GM19193 (cell line): Measurements from ENCODE around the gene PTCD1.

Experiments
- POLR2A ChIP-seq: IDR thresholded peaks from 4 replicates; pipeline ENCODE4 v1.6.1; 2011; ENCODE audit not compliant: insufficient read depth, insufficient read length; ENCODE audit errors: extremely low read depth

Gene PTCD1

GRCh38 chr7:99457050-99457649 lies 18.6 kb upstream of the PTCD1 start:
- no peak for TF ChIP-seq POLR2A

- TF ChIP-seq POLR2A, result peak; percentile 9
Measured at GRCh38 chr7:99456288-99456687, 17.7 kb upstream of the PTCD1 start.

- TF ChIP-seq POLR2A, result no peak
Measured at GRCh38 chr7:99455874-99456273, 17.3 kb upstream of the PTCD1 start.

GRCh38 chr7:99453105-99453504 lies 14.5 kb upstream of the PTCD1 start:
- no peak for TF ChIP-seq POLR2A

GRCh38 chr7:99452541-99452940 lies 13.9 kb upstream of the PTCD1 start:
- no peak for TF ChIP-seq POLR2A

- TF ChIP-seq POLR2A, result no peak
Measured at GRCh38 chr7:99451936-99452335, 13.3 kb upstream of the PTCD1 start.

- TF ChIP-seq POLR2A, result no peak
Measured at GRCh38 chr7:99449326-99449725, 10.7 kb upstream of the PTCD1 start.

- TF ChIP-seq POLR2A, result no peak
Measured at GRCh38 chr7:99448855-99449254, 10.3 kb upstream of the PTCD1 start.

- no peak for TF ChIP-seq POLR2A
Measured at GRCh38 chr7:99447943-99448342, 9.3 kb upstream of the PTCD1 start.

- TF ChIP-seq POLR2A, result no peak
Measured at GRCh38 chr7:99446096-99446495, 7.5 kb upstream of the PTCD1 start.

GRCh38 chr7:99440195-99440594 lies 1.6 kb upstream of the PTCD1 start:
- no peak for TF ChIP-seq POLR2A

- no peak for TF ChIP-seq POLR2A
Measured at GRCh38 chr7:99437946-99438572, 539 bp downstream of the PTCD1 start.

GRCh38 chr7:99433158-99433557 lies 5.4 kb downstream of the PTCD1 start:
- no peak for TF ChIP-seq POLR2A

- no peak for TF ChIP-seq POLR2A
Measured at GRCh38 chr7:99429756-99430155, 8.8 kb downstream of the PTCD1 start.

GRCh38 chr7:99428972-99429566 lies 9.5 kb downstream of the PTCD1 start:
- no peak for TF ChIP-seq POLR2A

- TF ChIP-seq POLR2A, result no peak
Measured at GRCh38 chr7:99424932-99425730, 13.5 kb downstream of the PTCD1 start.

- no peak for TF ChIP-seq POLR2A
Measured at GRCh38 chr7:99422625-99423024, 16.0 kb downstream of the PTCD1 start.

GRCh38 chr7:99422186-99422585 lies 16.4 kb downstream of the PTCD1 start:
- TF ChIP-seq POLR2A, result no peak
